GM10248 (cell line): ENCODE results near the gene PSMA1.

Source experiments
- CTCF ChIA-PET: fragments of 300-600 bp; sonication (Branson Sonifier 250); formaldehyde crosslinking; extraction: SDS; loops from one replicate; lab custom pipeline; 2021; ENCODE audit warnings: antibody characterized with exemption; lab: Yijun Ruan, JAX
- POLR2A ChIA-PET: fragments of 350-650 bp; sonication (Branson Sonifier 250); formaldehyde crosslinking; extraction: SDS; loops from one replicate; lab custom pipeline; 2020; ENCODE audit warnings: antibody characterized with exemption; lab: Yijun Ruan, JAX
- DNase-seq: peaks from one replicate; pipeline ENCODE4 v3.0.0; 2012; ENCODE audit errors: extremely low spot score
- TF ChIP-seq, protein P1 (sequence below): IDR thresholded peaks from 2 replicates; pipeline ENCODE4 v1.5.1; 2012; ENCODE audit warnings: mild to moderate bottlenecking, low read depth; ENCODE audit errors: extremely low read depth, missing control alignments, control extremely low read depth

PSMA1 gene

GRCh38 chr11:14554959-14555358, 34.8 kb upstream of the PSMA1 start:
- TF ChIP-seq, protein P1, sequence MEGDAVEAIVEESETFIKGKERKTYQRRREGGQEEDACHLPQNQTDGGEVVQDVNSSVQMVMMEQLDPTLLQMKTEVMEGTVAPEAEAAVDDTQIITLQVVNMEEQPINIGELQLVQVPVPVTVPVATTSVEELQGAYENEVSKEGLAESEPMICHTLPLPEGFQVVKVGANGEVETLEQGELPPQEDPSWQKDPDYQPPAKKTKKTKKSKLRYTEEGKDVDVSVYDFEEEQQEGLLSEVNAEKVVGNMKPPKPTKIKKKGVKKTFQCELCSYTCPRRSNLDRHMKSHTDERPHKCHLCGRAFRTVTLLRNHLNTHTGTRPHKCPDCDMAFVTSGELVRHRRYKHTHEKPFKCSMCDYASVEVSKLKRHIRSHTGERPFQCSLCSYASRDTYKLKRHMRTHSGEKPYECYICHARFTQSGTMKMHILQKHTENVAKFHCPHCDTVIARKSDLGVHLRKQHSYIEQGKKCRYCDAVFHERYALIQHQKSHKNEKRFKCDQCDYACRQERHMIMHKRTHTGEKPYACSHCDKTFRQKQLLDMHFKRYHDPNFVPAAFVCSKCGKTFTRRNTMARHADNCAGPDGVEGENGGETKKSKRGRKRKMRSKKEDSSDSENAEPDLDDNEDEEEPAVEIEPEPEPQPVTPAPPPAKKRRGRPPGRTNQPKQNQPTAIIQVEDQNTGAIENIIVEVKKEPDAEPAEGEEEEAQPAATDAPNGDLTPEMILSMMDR = no peak
- CTCF ChIA-PET = interaction anchor here (1.1 kb wide), 1 partner anchor 10 kb away, joined by 3 read pairs; no protein-coding TSS in a partner anchor
- POLR2A ChIA-PET = no interaction called here
- no peak for DNase-seq

GRCh38 chr11:14552089-14552488, 31.9 kb upstream of the PSMA1 start:
- TF ChIP-seq, protein P1 = no peak
- POLR2A ChIA-PET = interaction anchor here (0.6 kb wide), 1 partner anchor 48 kb away, joined by 3 read pairs; no protein-coding TSS in a partner anchor
- DNase-seq = no peak
- CTCF ChIA-PET = interaction anchor here (1.3 to 1.4 kb wide), 4 partner anchors 9 to 356 kb away, joined by 3 to 6 read pairs (median 4); no protein-coding TSS in a partner anchor

GRCh38 chr11:14551380-14551779, 31.2 kb upstream of the PSMA1 start:
- ChIA-PET CTCF (interaction anchor here (1.4 kb wide), 1 partner anchor 17 kb away, joined by 3 read pairs; no protein-coding TSS in a partner anchor), POLR2A (no interaction called here)
- TF ChIP-seq, protein P1 = no peak
- no peak for DNase-seq

- DNase-seq = no peak
- TF ChIP-seq, protein P1 = no peak
- POLR2A ChIA-PET = no interaction called here
- CTCF ChIA-PET = no interaction called here
Observed at GRCh38 chr11:14549891-14550290, 29.7 kb upstream of the PSMA1 start.

- TF ChIP-seq, protein P1 = no peak
- CTCF ChIA-PET = interaction anchor here (0.8 to 1.7 kb wide), 6 partner anchors 9 to 361 kb away, joined by 3 to 6 read pairs (median 4); no protein-coding TSS in a partner anchor
- POLR2A ChIA-PET = no interaction called here
- DNase-seq = no peak
Observed at GRCh38 chr11:14547440-14547839, 27.3 kb upstream of the PSMA1 start.

- ChIA-PET POLR2A (no interaction called here), CTCF (interaction anchor here (1.0 to 2.0 kb wide), 6 partner anchors 13 to 361 kb away, joined by 3 to 6 read pairs (median 4); no protein-coding TSS in a partner anchor)
- DNase-seq = no peak
- TF ChIP-seq, protein P1 = no peak
Observed at GRCh38 chr11:14546672-14547071, 26.5 kb upstream of the PSMA1 start.
